ENCODE data around the gene AGRP. TPM values are rescaled to one million over a fixed set of nuclear protein-coding genes. Genes with fewer than 3 reads are reported as not detected.
"Not testable (repeated sequence)": the region's sequence is repeated elsewhere in the genome, so short reads cannot be mapped to it uniquely, and the experiment has no call there.

The AGRP gene
- total RNA-seq (2014; rRNA removed; shearing (Covaris generic)): not detected in 2 replicates

GRCh38 chr16:67483150-67483549 lies at the start of gene AGRP:
Gene AGRP (minus strand): TSS chr16:67483547. CDS start chr16:67483398, 149 bp downstream.
- DNase-seq (ENCODE audit: low spot score): no peak

GRCh38 chr16:67531247-67531646 lies 47.9 kb upstream of the AGRP start:
- DNase-seq (ENCODE audit: low spot score): no peak

- DNase-seq (ENCODE audit: low spot score): peak; percentile 57
Observed at GRCh38 chr16:67530013-67530939, 46.9 kb upstream of the AGRP start.

GRCh38 chr16:67529582-67530012 lies 46.2 kb upstream of the AGRP start:
- DNase-seq (ENCODE audit: low spot score): no peak

- no peak for DNase-seq (ENCODE audit: low spot score)
Observed at GRCh38 chr16:67528870-67529581, 45.7 kb upstream of the AGRP start.

GRCh38 chr16:67528222-67528869 lies 45.0 kb upstream of the AGRP start, which contains the start of gene RIPOR1:
Gene RIPOR1 (plus strand): TSS chr16:67528829. CDS start chr16:67538447, 9,618 bp downstream.
- DNase-seq (ENCODE audit: low spot score): no peak

GRCh38 chr16:67526149-67526791 lies 42.9 kb upstream of the AGRP start:
- DNase-seq (ENCODE audit: low spot score): no peak

- no peak for DNase-seq (ENCODE audit: low spot score)
Observed at GRCh38 chr16:67525176-67525860, 42.0 kb upstream of the AGRP start.

GRCh38 chr16:67521095-67521804 lies 37.9 kb upstream of the AGRP start:
- DNase-seq (ENCODE audit: low spot score): peak; percentile 86

- DNase-seq (ENCODE audit: low spot score): no peak
Observed at GRCh38 chr16:67519242-67519641, 35.9 kb upstream of the AGRP start.

- no peak for DNase-seq (ENCODE audit: low spot score)
Observed at GRCh38 chr16:67518676-67519075, 35.3 kb upstream of the AGRP start.

GRCh38 chr16:67517661-67518423 lies 34.5 kb upstream of the AGRP start:
- DNase-seq (ENCODE audit: low spot score): no peak

- no peak for DNase-seq (ENCODE audit: low spot score)
Observed at GRCh38 chr16:67517155-67517445, 33.8 kb upstream of the AGRP start.

- DNase-seq (ENCODE audit: low spot score): peak; percentile 60
Observed at GRCh38 chr16:67516296-67517154, 33.2 kb upstream of the AGRP start.

- peak; percentile 66 for DNase-seq (ENCODE audit: low spot score)
Observed at GRCh38 chr16:67514382-67514828, 31.1 kb upstream of the AGRP start.

- DNase-seq (ENCODE audit: low spot score): not testable (repeated sequence)
Observed at GRCh38 chr16:67513892-67514291, 30.5 kb upstream of the AGRP start.

- no peak for DNase-seq (ENCODE audit: low spot score)
Observed at GRCh38 chr16:67509016-67509415, 25.7 kb upstream of the AGRP start.

- DNase-seq (ENCODE audit: low spot score): no peak
Observed at GRCh38 chr16:67506468-67506867, 23.1 kb upstream of the AGRP start.
